ENCODE measurements around the gene KRT25. TPM values are rescaled to one million over a fixed set of nuclear protein-coding genes. Genes with fewer than 3 reads are reported as not detected.

The KRT25 gene
- total and polyA plus RNA-seq, 2 of the 13 experiments (the other 11 are each of a cell fraction or from before 2014, with no cell fraction given): not detected

DNA sequence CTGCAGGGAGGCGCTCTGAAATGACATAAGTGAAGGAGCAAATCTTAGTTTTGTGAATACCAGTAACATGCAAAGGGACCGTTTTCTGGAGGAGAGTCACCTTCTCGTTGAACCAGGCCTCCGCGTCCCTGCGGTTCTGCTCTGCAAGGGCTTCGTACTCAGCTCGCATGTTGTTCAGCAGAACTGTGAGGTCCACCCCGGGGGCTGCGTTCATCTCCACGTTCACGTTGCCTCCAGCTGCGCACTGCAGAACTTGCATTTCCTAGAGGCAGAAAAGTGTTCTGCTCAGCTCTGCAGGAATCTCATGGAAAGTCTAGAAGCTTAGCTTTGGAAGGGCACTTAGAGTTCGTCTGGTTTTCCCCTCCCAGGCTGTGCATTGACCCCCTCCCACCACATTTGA, 4.1 kb downstream of the KRT25 start:
- in situ Hi-C loops (cut with HindIII; ENCODE audit: extremely low pct_ligation_motif_present, low pct_unique_long_range_greater_than_20kb): no loop called here
- H3K4me2 ChIP-seq (ENCODE audit: low read depth, low read length): no peak overlapping the region
- ChIA-PET CTCF (ENCODE audit: low intra/inter-chr PET ratio, low total read pairs) (no interaction called here), POLR2A (no interaction called here)
- no TSS peak for BruUV-seq (replicated peaks)
- no peaks in the 10 kb centered on the region for H3K79me2 ChIP-seq (ENCODE audit: insufficient read depth, low read length)
- ATAC-seq (no peak), DNase-seq (ENCODE audit: low spot score) (no peak), FAIRE-seq (no peak)
- 54% methylated on average over 9 of the region's 14 CpGs for WGBS (ENCODE audit: low lambda C conversion rate)
- no peak overlapping the region for H3K4me3 ChIP-seq (replicated peaks in 1 of 3; ENCODE audit: insufficient read depth in 1 of 3, low read depth in 2 of 3, low read length in 3 of 3)
- no peaks in the 10 kb centered on the region for H3K36me3 ChIP-seq (replicated peaks in 1 of 2; ENCODE audit: control insufficient read depth in 1 of 2, insufficient read depth in 2 of 2, low read length in 2 of 2)
- H3K4me1 ChIP-seq (ENCODE audit: insufficient read depth, low read length): no peaks in the 10 kb centered on the region
- TF ChIP-seq ZNF12 (CRISPR knock-in tag; IDR thresholded peaks at IDR 0.05) (no peak), TSC22D2 (CRISPR knock-in tag; IDR thresholded peaks at IDR 0.05; ENCODE audit: borderline replicate concordance) (no peak), SNAI1 (CRISPR knock-in tag; IDR thresholded peaks at IDR 0.05; ENCODE audit: borderline replicate concordance) (no peak)
- H4K20me1 ChIP-seq (ENCODE audit: insufficient read depth, low read length): no peaks in the 10 kb centered on the region
- no peak overlapping the region for H2AFZ ChIP-seq (ENCODE audit: low read length)
- intact Hi-C loops (cut with micrococcal nuclease; ENCODE audit: unreplicated experiment): no loop called here
- no peak overlapping the region for H3K9ac ChIP-seq (ENCODE audit: insufficient read depth, low read depth, low read length)
- H3K9me3 ChIP-seq (ENCODE audit: low read length): no peaks in the 10 kb centered on the region
- peaks cover 0 to 6% of the 10 kb centered on the region in 2 experiments; a peak in 3 of 5 replicates for H3K27me3 ChIP-seq (ENCODE audit: control insufficient read depth in 1 of 2, insufficient read depth in 2 of 2, low read length in 2 of 2)
- H3K27ac ChIP-seq (ENCODE audit: extremely low read length, insufficient read depth, low read length): no peak overlapping the region

DNA sequence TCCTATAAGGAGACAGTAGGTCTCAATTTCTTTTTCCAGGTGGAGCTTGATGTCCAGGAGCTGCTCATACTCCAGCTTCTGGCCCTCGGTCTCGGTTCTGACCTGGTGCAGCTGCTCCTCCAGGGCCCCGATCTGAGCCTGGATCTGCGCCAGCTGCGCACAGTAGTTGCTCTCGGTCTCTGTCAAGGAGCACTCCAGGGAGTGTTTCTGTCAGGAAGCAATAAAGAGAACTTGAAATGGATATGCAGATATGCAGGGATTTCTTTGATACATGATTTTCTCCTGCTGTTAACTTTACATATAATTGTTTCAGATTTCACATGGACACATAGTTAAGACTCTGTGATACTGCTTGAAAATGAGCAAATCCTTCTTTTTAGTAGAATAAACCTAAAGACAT, 4.7 kb downstream of the KRT25 start:
- in situ Hi-C loops (cut with HindIII; ENCODE audit: extremely low pct_ligation_motif_present, low pct_unique_long_range_greater_than_20kb): no loop called here
- Histone ChIP-seq H3K4me3 (replicated peaks in 1 of 3; ENCODE audit: insufficient read depth in 1 of 3, low read depth in 2 of 3, low read length in 3 of 3) (no peak overlapping the region), H3K9ac (ENCODE audit: insufficient read depth, low read depth, low read length) (no peak overlapping the region), H3K4me1 (ENCODE audit: insufficient read depth, low read length) (no peaks in the 10 kb centered on the region), H3K9me3 (ENCODE audit: low read length) (no peaks in the 10 kb centered on the region), H3K4me2 (ENCODE audit: low read depth, low read length) (no peak overlapping the region), H3K36me3 (replicated peaks in 1 of 2; ENCODE audit: control insufficient read depth in 1 of 2, insufficient read depth in 2 of 2, low read length in 2 of 2) (no peaks in the 10 kb centered on the region), H4K20me1 (ENCODE audit: insufficient read depth, low read length) (no peaks in the 10 kb centered on the region), H2AFZ (ENCODE audit: low read length) (no peak overlapping the region), H3K27ac (ENCODE audit: extremely low read length, insufficient read depth, low read length) (no peak overlapping the region), H3K79me2 (ENCODE audit: insufficient read depth, low read length) (no peaks in the 10 kb centered on the region), H3K27me3 (ENCODE audit: control insufficient read depth in 1 of 2, insufficient read depth in 2 of 2, low read length in 2 of 2) (peaks cover 0 to 6% of the 10 kb centered on the region in 2 experiments; a peak in 3 of 5 replicates)
- POLR2A ChIA-PET: no interaction called here
- WGBS (ENCODE audit: low lambda C conversion rate): 30% methylated on average over 6 of the region's 6 CpGs
- CTCF ChIA-PET (ENCODE audit: low intra/inter-chr PET ratio, low total read pairs): no interaction called here
- ATAC-seq (no peak), FAIRE-seq (no peak), DNase-seq (ENCODE audit: low spot score) (no peak)
- intact Hi-C loops (cut with micrococcal nuclease; ENCODE audit: unreplicated experiment): no loop called here
- BruUV-seq (replicated peaks): no TSS peak
- TF ChIP-seq ZNF256 (CRISPR knock-in tag; conservative IDR thresholded peaks at IDR 0.05) (no peak), ZEB1 (IDR thresholded peaks at IDR 0.05; ENCODE audit: insufficient replicate concordance, low read depth) (no peak), GTF2F1 (IDR thresholded peaks at IDR 0.05; ENCODE audit: low read length) (no peak), ZNF30 (CRISPR knock-in tag; IDR thresholded peaks at IDR 0.05) (no peak), GFI1 (CRISPR knock-in tag; IDR thresholded peaks at IDR 0.05; ENCODE audit: borderline replicate concordance) (no peak), ETV5 (CRISPR knock-in tag; IDR thresholded peaks at IDR 0.05; ENCODE audit: borderline replicate concordance) (no peak), ZIK1 (CRISPR knock-in tag; IDR thresholded peaks at IDR 0.05; ENCODE audit: borderline replicate concordance, low read depth) (no peak), HOXA5 (CRISPR knock-in tag; IDR thresholded peaks at IDR 0.05) (no peak), ZFYVE20 (CRISPR knock-in tag; IDR thresholded peaks at IDR 0.05; ENCODE audit: borderline replicate concordance, low read depth) (no peak), ZSCAN30 (CRISPR knock-in tag; IDR thresholded peaks at IDR 0.05) (no peak)
- TF ChIP-seq, protein P1, sequence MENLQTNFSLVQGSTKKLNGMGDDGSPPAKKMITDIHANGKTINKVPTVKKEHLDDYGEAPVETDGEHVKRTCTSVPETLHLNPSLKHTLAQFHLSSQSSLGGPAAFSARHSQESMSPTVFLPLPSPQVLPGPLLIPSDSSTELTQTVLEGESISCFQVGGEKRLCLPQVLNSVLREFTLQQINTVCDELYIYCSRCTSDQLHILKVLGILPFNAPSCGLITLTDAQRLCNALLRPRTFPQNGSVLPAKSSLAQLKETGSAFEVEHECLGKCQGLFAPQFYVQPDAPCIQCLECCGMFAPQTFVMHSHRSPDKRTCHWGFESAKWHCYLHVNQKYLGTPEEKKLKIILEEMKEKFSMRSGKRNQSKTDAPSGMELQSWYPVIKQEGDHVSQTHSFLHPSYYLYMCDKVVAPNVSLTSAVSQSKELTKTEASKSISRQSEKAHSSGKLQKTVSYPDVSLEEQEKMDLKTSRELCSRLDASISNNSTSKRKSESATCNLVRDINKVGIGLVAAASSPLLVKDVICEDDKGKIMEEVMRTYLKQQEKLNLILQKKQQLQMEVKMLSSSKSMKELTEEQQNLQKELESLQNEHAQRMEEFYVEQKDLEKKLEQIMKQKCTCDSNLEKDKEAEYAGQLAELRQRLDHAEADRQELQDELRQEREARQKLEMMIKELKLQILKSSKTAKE (CRISPR knock-in tag; IDR thresholded peaks at IDR 0.05; ENCODE audit: borderline replicate concordance): no peak
- TF ChIP-seq, protein P2, sequence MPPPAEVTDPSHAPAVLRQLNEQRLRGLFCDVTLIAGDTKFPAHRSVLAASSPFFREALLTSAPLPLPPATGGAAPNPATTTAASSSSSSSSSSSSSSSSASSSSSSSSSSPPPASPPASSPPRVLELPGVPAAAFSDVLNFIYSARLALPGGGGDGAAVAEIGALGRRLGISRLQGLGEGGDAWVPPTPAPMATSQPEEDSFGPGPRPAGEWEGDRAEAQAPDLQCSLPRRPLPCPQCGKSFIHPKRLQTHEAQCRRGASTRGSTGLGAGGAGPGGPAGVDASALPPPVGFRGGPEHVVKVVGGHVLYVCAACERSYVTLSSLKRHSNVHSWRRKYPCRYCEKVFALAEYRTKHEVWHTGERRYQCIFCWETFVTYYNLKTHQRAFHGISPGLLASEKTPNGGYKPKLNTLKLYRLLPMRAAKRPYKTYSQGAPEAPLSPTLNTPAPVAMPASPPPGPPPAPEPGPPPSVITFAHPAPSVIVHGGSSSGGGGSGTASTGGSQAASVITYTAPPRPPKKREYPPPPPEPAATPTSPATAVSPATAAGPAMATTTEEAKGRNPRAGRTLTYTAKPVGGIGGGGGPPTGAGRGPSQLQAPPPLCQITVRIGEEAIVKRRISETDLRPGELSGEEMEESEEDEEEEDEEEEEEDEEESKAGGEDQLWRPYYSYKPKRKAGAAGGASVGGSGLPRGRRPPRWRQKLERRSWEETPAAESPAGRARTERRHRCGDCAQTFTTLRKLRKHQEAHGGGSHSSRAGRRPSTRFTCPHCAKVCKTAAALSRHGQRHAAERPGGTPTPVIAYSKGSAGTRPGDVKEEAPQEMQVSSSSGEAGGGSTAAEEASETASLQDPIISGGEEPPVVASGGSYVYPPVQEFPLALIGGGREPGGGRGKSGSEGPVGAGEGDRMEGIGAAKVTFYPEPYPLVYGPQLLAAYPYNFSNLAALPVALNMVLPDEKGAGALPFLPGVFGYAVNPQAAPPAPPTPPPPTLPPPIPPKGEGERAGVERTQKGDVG (CRISPR knock-in tag; IDR thresholded peaks at IDR 0.05; ENCODE audit: borderline replicate concordance): no peak

Data from HepG2 (cell line).